H1 (cell line): Measurements from ENCODE around the gene FYB2. TPM values are rescaled to one million over a fixed set of nuclear protein-coding genes. Genes with fewer than 3 reads are reported as not detected.

Experiments used
- CTCF ChIA-PET: fragments of 300-600 bp; sonication (Branson Sonifier 250); formaldehyde crosslinking; loops from one replicate; lab custom pipeline; 2021; ENCODE audit not compliant: partially characterized antibody; lab: Charles Lee
- POLR2A ChIA-PET: fragments of 300-600 bp; sonication (Branson Sonifier 250); formaldehyde crosslinking; loops from one replicate; lab custom pipeline; 2021; ENCODE audit warnings: inconsistent platforms; ENCODE audit not compliant: partially characterized antibody; lab: Charles Lee
- DNase-seq, 2 experiments: peaks; one replicate each; pipeline versions ENCODE4 v3.0.0 to v3.0.0-alpha.2; 2010 to 2022; ENCODE audit warnings: low spot score in 2 of 2, low read depth in 1 of 2, mixed read lengths in 1 of 2
- FAIRE-seq: peaks from 2 replicates; lab custom pipeline; 2011; peaks lifted over from hg19 to GRCh38; lab: Jason Lieb, UNC
- H2AFZ ChIP-seq: 2 replicates; pipeline ENCODE4 v1.8.1; 2012; ENCODE audit warnings: low read length, inconsistent platforms
- H2AK5ac ChIP-seq: 2 replicates; pipeline ENCODE4 v1.6.1; 2013; ENCODE audit warnings: low read depth, low read length
- H2BK120ac ChIP-seq: replicated peaks from 2 replicates; pipeline ENCODE3; 2013; ENCODE audit warnings: low read depth, low read length, inconsistent platforms
- H2BK12ac ChIP-seq: 2 replicates; pipeline ENCODE4 v1.6.1; 2013; ENCODE audit warnings: low read depth, low read length
- H2BK15ac ChIP-seq: 2 replicates; pipeline ENCODE4 v1.6.1; 2013; ENCODE audit warnings: low read length
- H2BK20ac ChIP-seq: 2 replicates; pipeline ENCODE4 v1.6.1; 2013; ENCODE audit warnings: low read length
- H2BK5ac ChIP-seq: 2 replicates; pipeline ENCODE4 v1.6.1; 2013; ENCODE audit warnings: low read depth, low read length
- H3K14ac ChIP-seq: 2 replicates; pipeline ENCODE4 v1.6.1; 2013; ENCODE audit warnings: inconsistent platforms; ENCODE audit not compliant: insufficient read length
- H3K18ac ChIP-seq: 2 replicates; pipeline ENCODE4 v1.6.1; 2013; ENCODE audit warnings: low read length; ENCODE audit errors: extremely low read depth
- H3K23ac ChIP-seq: 2 replicates; pipeline ENCODE4 v1.6.1; 2013; ENCODE audit warnings: inconsistent platforms; ENCODE audit not compliant: insufficient read length
- H3K23me2 ChIP-seq: 2 replicates; pipeline ENCODE4 v1.6.1; 2013; ENCODE audit warnings: low read depth, low read length
- H3K27ac ChIP-seq: 2 replicates; pipeline ENCODE4 v1.6.1; 2011; ENCODE audit warnings: low read depth, low read length, inconsistent platforms
- H3K27me3 ChIP-seq, 4 experiments: replicated peaks in 1 of 4; 1 replicate in 1 of 4; 2 replicates in 3 of 4; pipeline versions ENCODE4 v1.6.1 to v1.8.1; 2011 to 2013; ENCODE audit warnings: low read length in 3 of 4, mild to moderate bottlenecking in 3 of 4, inconsistent platforms in 2 of 4, mixed read lengths in 2 of 4, moderate library complexity in 1 of 4; ENCODE audit not compliant: control insufficient read depth in 3 of 4, insufficient read depth in 3 of 4; ENCODE audit errors: extremely low read depth in 1 of 4
- H3K36me3 ChIP-seq, 4 experiments: 2 replicates each; pipeline versions ENCODE4 v1.6.1 to v1.8.1; 2011 to 2013; ENCODE audit warnings: mild to moderate bottlenecking in 4 of 4, low read length in 3 of 4, moderate library complexity in 2 of 4, control low read depth in 1 of 4, inconsistent platforms in 1 of 4; ENCODE audit not compliant: insufficient read depth in 4 of 4, control insufficient read depth in 2 of 4
- H3K4ac ChIP-seq: replicated peaks from 2 replicates; pipeline ENCODE3; 2013; ENCODE audit warnings: low read length, low read depth, mixed read lengths, inconsistent platforms; ENCODE audit not compliant: insufficient read length
- H3K4me1 ChIP-seq, 4 experiments: replicated peaks in 1 of 4; 1 replicate in 1 of 4; 2 replicates in 3 of 4; pipeline versions ENCODE4 v1.6.1 to v1.8.1; 2011 to 2013; ENCODE audit warnings: low read length in 3 of 4, inconsistent platforms in 2 of 4, mixed read lengths in 1 of 4; ENCODE audit not compliant: insufficient read depth in 4 of 4, control insufficient read depth in 3 of 4
- H3K4me2 ChIP-seq, 2 experiments: 2 replicates each; pipeline versions ENCODE4 v1.6.1 to v1.8.1; 2011 to 2013; ENCODE audit warnings: low read depth in 2 of 2, low read length in 2 of 2, control low read depth in 1 of 2, inconsistent platforms in 1 of 2, mild to moderate bottlenecking in 1 of 2; ENCODE audit not compliant: insufficient read depth in 1 of 2
- H3K4me3 ChIP-seq, 4 experiments: fragments of 200-600, 300-600 bp in 1 of 4; sonication (generic), shearing (Covaris generic), sonication (Bioruptor Twin) in 1 of 4; 2 replicates each; pipeline versions ENCODE4 v1.5.1 to v1.8.1; 2011 to 2016; ENCODE audit warnings: low read length in 4 of 4, low read depth in 3 of 4, control low read depth in 2 of 4, inconsistent platforms in 2 of 4, mild to moderate bottlenecking in 2 of 4, mixed read lengths in 1 of 4, moderate library complexity in 1 of 4; ENCODE audit not compliant: insufficient read depth in 2 of 4; ENCODE audit errors: extremely low read depth in 1 of 4
- H3K56ac ChIP-seq: replicated peaks from 2 replicates; pipeline ENCODE3; 2013; ENCODE audit warnings: low read depth, mild to moderate bottlenecking, mixed read lengths, low read length, inconsistent platforms; ENCODE audit not compliant: insufficient read length
- H3K79me1 ChIP-seq: 2 replicates; pipeline ENCODE4 v1.6.1; 2013; ENCODE audit warnings: low read depth, low read length, control low read depth
- H3K79me2 ChIP-seq, 2 experiments: 2 replicates each; pipeline versions ENCODE4 v1.6.1 to v1.8.1; 2012 to 2013; ENCODE audit warnings: low read length in 2 of 2, mild to moderate bottlenecking in 2 of 2, inconsistent platforms in 1 of 2; ENCODE audit not compliant: insufficient read depth in 2 of 2, control insufficient read depth in 1 of 2
- H3K9ac ChIP-seq, 4 experiments: replicated peaks in 1 of 4; 1 replicate in 1 of 4; 2 replicates in 3 of 4; pipeline versions ENCODE4 v1.6.1 to v1.8.1; 2011 to 2013; ENCODE audit warnings: low read depth in 3 of 4, low read length in 3 of 4, control low read depth in 2 of 4, mild to moderate bottlenecking in 2 of 4, moderate library complexity in 2 of 4, inconsistent platforms in 1 of 4; ENCODE audit errors: extremely low read depth in 1 of 4
- H3K9me3 ChIP-seq, 2 experiments: 2 replicates each; pipeline versions ENCODE4 v1.6.1 to v1.8.1; 2012 to 2013; ENCODE audit warnings: mild to moderate bottlenecking in 2 of 2, moderate library complexity in 2 of 2, control low read depth in 1 of 2, inconsistent platforms in 1 of 2, low read depth in 1 of 2, low read length in 1 of 2, mixed read lengths in 1 of 2; ENCODE audit not compliant: insufficient read depth in 2 of 2
- H4K20me1 ChIP-seq, 2 experiments: replicated peaks in 1 of 2; 2 replicates each; pipeline versions ENCODE3 to v1.8.1; 2011 to 2013; ENCODE audit warnings: inconsistent platforms in 2 of 2, low read length in 2 of 2, mild to moderate bottlenecking in 1 of 2; ENCODE audit not compliant: insufficient read depth in 2 of 2, control insufficient read depth in 1 of 2
- H4K5ac ChIP-seq: 2 replicates; pipeline ENCODE4 v1.6.1; 2013; ENCODE audit warnings: low read length, low read depth, mixed read lengths, inconsistent platforms; ENCODE audit not compliant: insufficient read length
- H4K8ac ChIP-seq: 2 replicates; pipeline ENCODE4 v1.8.0; 2013; ENCODE audit warnings: mild to moderate bottlenecking, moderate library complexity, low read length, inconsistent platforms; ENCODE audit not compliant: insufficient read depth; ENCODE audit errors: extremely low read depth
- H4K91ac ChIP-seq: replicated peaks from 2 replicates; pipeline ENCODE3; 2013; ENCODE audit warnings: low read length, mixed read lengths, inconsistent platforms; ENCODE audit not compliant: insufficient read length
- BRCA1 ChIP-seq: IDR thresholded peaks from 2 replicates; pipeline ENCODE4 v1.6.1; 2012; ENCODE audit warnings: low read depth, low read length, improper control_type of control experiment
- CBX8 ChIP-seq: fragments of 300-800, 300-1000 bp; sonication (generic); IDR thresholded peaks from 2 replicates; pipeline ENCODE4 v1.7.1; 2016; ENCODE audit warnings: low read depth, low read length, borderline replicate concordance
- KDM5A ChIP-seq: fragments of 200-600 bp; IDR thresholded peaks from 2 replicates; pipeline ENCODE4 v1.7.1; 2012; ENCODE audit warnings: mild to moderate bottlenecking, low read length, inconsistent platforms, mixed read lengths
- NRF1 ChIP-seq: IDR thresholded peaks from 2 replicates; pipeline ENCODE4 v1.6.1; 2011; ENCODE audit warnings: mild to moderate bottlenecking, low read depth, low read length, improper control_type of control experiment
- TAF7 ChIP-seq: optimal IDR thresholded peaks from 2 replicates; pipeline ENCODE3; 2011; ENCODE audit warnings: low read depth, mild to moderate bottlenecking, inconsistent platforms, low read length, moderate library complexity, borderline replicate concordance
- WGBS, 2 experiments: shearing (Covaris generic) in 1 of 2; methylation state at CpG; one replicate each; pipeline versions ENCODE4 v1.1.6 to v1.1.7; 2013 to 2015; ENCODE audit warnings: low lambda C conversion rate in 2 of 2, mixed read lengths in 2 of 2, inconsistent platforms in 1 of 2, low coverage in 1 of 2, missing lambda C conversion rate in 1 of 2; ENCODE audit not compliant: insufficient replicate concordance in 2 of 2, insufficient coverage in 1 of 2, insufficient read length in 1 of 2; ENCODE audit errors: extremely low coverage in 1 of 2, missing lambda C conversion rate in 1 of 2; 5-methylcytosine and 5-hydroxymethylcytosine counted together
- polyA plus RNA-seq, 7 experiments: library from polyadenylated mRNA; depleted of rRNA in 3 of 7; stranded (reverse) in 5 of 7; unstranded in 2 of 7; fragments of >200 nt in 5 of 7; fragments of 200-250 nt in 2 of 7; gene quantifications; 1 replicate in 5 of 7; 2 replicates in 1 of 7; 4 replicates in 1 of 7; pipeline versions ENCODE4 v1.2.1 to v1.2.3, GENCODE V29; 2011 to 2013; ENCODE audit warnings: missing spikeins in 2 of 7, mixed read lengths in 2 of 7
- total RNA-seq: library from RNA; stranded (reverse); fragmentation: NEBNext Ultra II Directional; extraction: Animal tissue kit (Norgen Biotek cat#: 25700); gene quantifications from 2 replicates; pipeline ENCODE4 v1.2.1, GENCODE V29; 2021

Gene FYB2
- total and polyA plus RNA-seq, 2 of the 8 experiments (the other 6 are each of a cell fraction or from before 2014, with no cell fraction given) = 0.11 to 0.17 TPM

DNA sequence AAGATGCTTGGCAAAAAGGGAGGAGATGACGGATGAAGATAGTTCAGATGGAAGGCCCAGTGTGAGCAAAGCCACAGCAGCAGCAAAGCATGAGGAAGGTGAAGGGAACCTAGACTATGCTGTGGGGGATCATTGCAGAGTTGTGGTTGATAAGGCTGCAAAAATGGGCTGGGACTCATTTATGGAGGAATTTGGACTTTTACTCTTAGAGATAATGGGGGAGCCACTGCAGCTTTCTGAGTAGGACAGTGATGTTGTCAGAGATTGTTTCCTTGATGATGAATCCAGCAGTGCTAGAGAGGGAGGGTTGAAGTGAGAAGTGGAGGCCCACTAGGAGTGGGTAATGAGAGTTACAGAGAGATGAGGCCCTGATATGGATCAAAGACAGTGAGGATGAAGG lies 33.3 kb upstream of the FYB2 start:
- Histone ChIP-seq H2BK120ac (no peak overlapping the region), H3K79me1 (no peaks in the 10 kb centered on the region), H3K56ac (no peak overlapping the region), H2BK5ac (no peak overlapping the region), H2AK5ac (no peak overlapping the region), H3K23me2 (no peaks in the 10 kb centered on the region), H3K9ac (no peak overlapping the region), H4K91ac (no peak overlapping the region)
- no peak for DNase-seq
- WGBS, 2 experiments = 50% methylated on average over 1 of the region's 1 CpG; no CpG with 5 or more reads in 1 of the 2 experiments
- TF ChIP-seq BRCA1 (no peak), CBX8 (no peak), NRF1 (no peak), KDM5A (no peak), TAF7 (no peak)
- TF ChIP-seq, all 59 proteins: peak for 0
- H2BK15ac ChIP-seq = no peak overlapping the region
- no peak overlapping the region for H3K14ac ChIP-seq
- FAIRE-seq = no peak
- no peak overlapping the region for H2BK20ac ChIP-seq
- H4K20me1 ChIP-seq = no peaks in the 10 kb centered on the region
- H3K27ac ChIP-seq = no peak overlapping the region
- H2AFZ ChIP-seq = no peak overlapping the region
- no peak overlapping the region for H4K5ac ChIP-seq
- no peaks in the 10 kb centered on the region for H3K27me3 ChIP-seq
- no peak overlapping the region for H4K8ac ChIP-seq
- no peak overlapping the region for H3K18ac ChIP-seq
- H3K4ac ChIP-seq = no peak overlapping the region
- H3K36me3 ChIP-seq = no peaks in the 10 kb centered on the region
- no peak overlapping the region for H3K4me3 ChIP-seq
- no peak overlapping the region for H3K4me2 ChIP-seq
- ChIA-PET CTCF (no interaction called here), POLR2A (no interaction called here)
- H3K79me2 ChIP-seq = no peaks in the 10 kb centered on the region
- no peak overlapping the region for H3K23ac ChIP-seq
- no peak overlapping the region for H2BK12ac ChIP-seq
- H3K9me3 ChIP-seq = no peaks in the 10 kb centered on the region
- peaks cover 0 to 8% (median 5%) of the 10 kb centered on the region in 4 experiments; a peak in 3 of 7 replicates for H3K4me1 ChIP-seq
